Astrocyte of the cerebellum (primary cell): ENCODE data around the gene CECR2.

ENCODE experiments used
- DNase-seq: peaks from one replicate; pipeline ENCODE4 v3.0.0-alpha.2; 2011; ENCODE audit warnings: low read depth
- H3K4me3 ChIP-seq: 2 replicates; pipeline ENCODE4 v1.5.1; 2011; ENCODE audit warnings: mild to moderate bottlenecking, low read depth, low read length, moderate library complexity
- CTCF ChIP-seq: IDR thresholded peaks from 2 replicates; pipeline ENCODE4 v1.5.1; 2012; ENCODE audit warnings: low read length, low read depth, moderate library complexity, mild to moderate bottlenecking; ENCODE audit errors: missing control alignments
- in situ Hi-C: cut with HindIII; loops from 2 replicates; pipeline ENCODE4 v1.10.0; 2017; ENCODE audit warnings: low sequenced_read_pairs

Gene CECR2

GRCh38 chr22:17492247-17492646, 123.0 kb downstream of the CECR2 start:
- DNase-seq: no peak
- no peak for TF ChIP-seq CTCF
- in situ Hi-C loops: loop anchor here (10.0 kb wide), 1 partner anchor 417 kb away; no protein-coding TSS in a partner anchor
- no peak overlapping the region for H3K4me3 ChIP-seq

GRCh38 chr22:17493419-17493981, 124.2 kb downstream of the CECR2 start:
- no peak for TF ChIP-seq CTCF

GRCh38 chr22:17496841-17497240, 127.6 kb downstream of the CECR2 start:
- in situ Hi-C loops: loop anchor here (10.0 kb wide), 1 partner anchor 422 kb away; no protein-coding TSS in a partner anchor
- TF ChIP-seq CTCF: no peak
- DNase-seq: no peak

More at GRCh38 chr22:17493419-17493981, 124.2 kb downstream of the CECR2 start:
- no peak for DNase-seq
- in situ Hi-C loops: loop anchor here (10.0 kb wide), 1 partner anchor 419 kb away; no protein-coding TSS in a partner anchor
- H3K4me3 ChIP-seq: no peak overlapping the region

GRCh38 chr22:17501679-17502285, 132.5 kb downstream of the CECR2 start:
- in situ Hi-C loops: loop anchor here (10.0 kb wide), 1 partner anchor 337 kb away; no protein-coding TSS in a partner anchor
- TF ChIP-seq CTCF: peak; percentile 51
- DNase-seq: peak; percentile 75
- H3K4me3 ChIP-seq: no peak overlapping the region

More at GRCh38 chr22:17496841-17497240, 127.6 kb downstream of the CECR2 start:
- no peak overlapping the region for H3K4me3 ChIP-seq

- DNase-seq: no peak
- in situ Hi-C loops: loop anchor here (10.0 kb wide), 1 partner anchor 343 kb away; no protein-coding TSS in a partner anchor
- H3K4me3 ChIP-seq: no peak overlapping the region
- TF ChIP-seq CTCF: no peak
Measured at GRCh38 chr22:17508110-17508509, 138.8 kb downstream of the CECR2 start.

GRCh38 chr22:17512960-17513359, 143.7 kb downstream of the CECR2 start:
- DNase-seq: no peak
- no peak for TF ChIP-seq CTCF
- in situ Hi-C loops: no loop called here
- no peak overlapping the region for H3K4me3 ChIP-seq
